Dermis blood vessel endothelial cell (primary cell): Measurements from ENCODE around the gene TMEM258. TPM values are rescaled to one million over a fixed set of nuclear protein-coding genes. Genes with fewer than 3 reads are reported as not detected.

Source experiments
- DNase-seq: peaks from one replicate; pipeline ENCODE4 v3.0.0; 2010
- total RNA-seq: library from RNA; depleted of rRNA; stranded (reverse); fragments of >200 nt; gene quantifications from 2 replicates; pipeline ENCODE4 v1.2.3, GENCODE V29; 2014

The TMEM258 gene
- total RNA-seq, 1 donor from 2014 or later = 41.0 TPM

GRCh38 chr11:61757213-61757862 is 35.1 kb downstream of the TMEM258 start:
- no peak for DNase-seq

GRCh38 chr11:61756452-61757212 is 35.8 kb downstream of the TMEM258 start:
- peak; percentile 39 for DNase-seq

GRCh38 chr11:61756147-61756451 is 36.3 kb downstream of the TMEM258 start:
- no peak for DNase-seq

- DNase-seq = no peak
Measured at GRCh38 chr11:61754534-61755482, 37.6 kb downstream of the TMEM258 start.

GRCh38 chr11:61753672-61754071 is 38.7 kb downstream of the TMEM258 start:
- DNase-seq = no peak

- DNase-seq = no peak
Measured at GRCh38 chr11:61752925-61753521, 39.4 kb downstream of the TMEM258 start.

GRCh38 chr11:61752117-61752924 is 40.1 kb downstream of the TMEM258 start, which contains the start of gene MYRF:
MYRF (plus strand) TSS chr11:61752636; CDS start chr11:61752745, 109 bp downstream.
- DNase-seq = peak; percentile 54

GRCh38 chr11:61751384-61751783 is 41.0 kb downstream of the TMEM258 start:
- no peak for DNase-seq

- DNase-seq = no peak
Measured at GRCh38 chr11:61750631-61751273, 41.6 kb downstream of the TMEM258 start.

GRCh38 chr11:61749591-61750217 is 42.7 kb downstream of the TMEM258 start:
- DNase-seq = no peak

GRCh38 chr11:61747967-61748285 is 44.5 kb downstream of the TMEM258 start:
- DNase-seq = no peak

GRCh38 chr11:61747192-61747966 is 45.0 kb downstream of the TMEM258 start:
- DNase-seq = peak; percentile 81

- DNase-seq = no peak
Measured at GRCh38 chr11:61746442-61747191, 45.8 kb downstream of the TMEM258 start.

GRCh38 chr11:61745781-61746441 is 46.5 kb downstream of the TMEM258 start:
- no peak for DNase-seq

- no peak for DNase-seq
Measured at GRCh38 chr11:61744609-61745156, 47.7 kb downstream of the TMEM258 start.

- no peak for DNase-seq
Measured at GRCh38 chr11:61744181-61744580, 48.2 kb downstream of the TMEM258 start.

- DNase-seq = no peak
Measured at GRCh38 chr11:61743486-61744095, 48.8 kb downstream of the TMEM258 start.

GRCh38 chr11:61742391-61742790 is 50.0 kb downstream of the TMEM258 start:
- DNase-seq = no peak
